ENCODE results near the gene SUSD4. TPM values are rescaled to one million over a fixed set of nuclear protein-coding genes. Genes with fewer than 3 reads are reported as not detected.

SUSD4 gene
- total RNA-seq, 1 donor from 2014 or later, result 3.5 TPM

- no peaks in the 10 kb centered on the region for H3K36me3 Mint-ChIP-seq
- no peak for DNase-seq (ENCODE audit: low spot score)
- no peak overlapping the region for H3K27ac ChIP-seq
- H3K36me3 ChIP-seq, result no peaks in the 10 kb centered on the region
- H3K9ac ChIP-seq, result no peak overlapping the region
- no peak overlapping the region for H3K27ac Mint-ChIP-seq
- no peak overlapping the region for H3K4me3 ChIP-seq
- H3K27me3 Mint-ChIP-seq (ENCODE audit: insufficient read depth, low read depth), result peaks cover 3% of the 10 kb centered on the region
- H3F3A ChIP-seq (ENCODE audit: low read depth), result no peaks in the 10 kb centered on the region
- no peak overlapping the region for H3K4me3 Mint-ChIP-seq
- no peaks in the 10 kb centered on the region for H3K4me1 Mint-ChIP-seq
- H3K4me1 ChIP-seq, result peaks cover 7% of the 10 kb centered on the region
- no peaks in the 10 kb centered on the region for H4K20me1 ChIP-seq (ENCODE audit: low read depth)
- no peaks in the 10 kb centered on the region for H3K79me2 ChIP-seq (ENCODE audit: low read depth)
- H3K9me3 ChIP-seq (ENCODE audit: low read depth), result no peaks in the 10 kb centered on the region
- H3K9me3 Mint-ChIP-seq, result peaks cover under 1% of the 10 kb centered on the region
- TF ChIP-seq EZH2 (IDR thresholded peaks at IDR 0.05) (no peak), EZH2phosphoT487 (IDR thresholded peaks at IDR 0.05) (no peak)
- TF ChIP-seq, protein P1, sequence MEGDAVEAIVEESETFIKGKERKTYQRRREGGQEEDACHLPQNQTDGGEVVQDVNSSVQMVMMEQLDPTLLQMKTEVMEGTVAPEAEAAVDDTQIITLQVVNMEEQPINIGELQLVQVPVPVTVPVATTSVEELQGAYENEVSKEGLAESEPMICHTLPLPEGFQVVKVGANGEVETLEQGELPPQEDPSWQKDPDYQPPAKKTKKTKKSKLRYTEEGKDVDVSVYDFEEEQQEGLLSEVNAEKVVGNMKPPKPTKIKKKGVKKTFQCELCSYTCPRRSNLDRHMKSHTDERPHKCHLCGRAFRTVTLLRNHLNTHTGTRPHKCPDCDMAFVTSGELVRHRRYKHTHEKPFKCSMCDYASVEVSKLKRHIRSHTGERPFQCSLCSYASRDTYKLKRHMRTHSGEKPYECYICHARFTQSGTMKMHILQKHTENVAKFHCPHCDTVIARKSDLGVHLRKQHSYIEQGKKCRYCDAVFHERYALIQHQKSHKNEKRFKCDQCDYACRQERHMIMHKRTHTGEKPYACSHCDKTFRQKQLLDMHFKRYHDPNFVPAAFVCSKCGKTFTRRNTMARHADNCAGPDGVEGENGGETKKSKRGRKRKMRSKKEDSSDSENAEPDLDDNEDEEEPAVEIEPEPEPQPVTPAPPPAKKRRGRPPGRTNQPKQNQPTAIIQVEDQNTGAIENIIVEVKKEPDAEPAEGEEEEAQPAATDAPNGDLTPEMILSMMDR (IDR thresholded peaks at IDR 0.05), result no peak
- no peak overlapping the region for H2AFZ ChIP-seq (replicated peaks)
- no peaks in the 10 kb centered on the region for H3K27me3 ChIP-seq
- no peak overlapping the region for H3K4me2 ChIP-seq
Measured at GRCh38 chr1:223312273-223312672, 51.7 kb downstream of the SUSD4 start.

DNA sequence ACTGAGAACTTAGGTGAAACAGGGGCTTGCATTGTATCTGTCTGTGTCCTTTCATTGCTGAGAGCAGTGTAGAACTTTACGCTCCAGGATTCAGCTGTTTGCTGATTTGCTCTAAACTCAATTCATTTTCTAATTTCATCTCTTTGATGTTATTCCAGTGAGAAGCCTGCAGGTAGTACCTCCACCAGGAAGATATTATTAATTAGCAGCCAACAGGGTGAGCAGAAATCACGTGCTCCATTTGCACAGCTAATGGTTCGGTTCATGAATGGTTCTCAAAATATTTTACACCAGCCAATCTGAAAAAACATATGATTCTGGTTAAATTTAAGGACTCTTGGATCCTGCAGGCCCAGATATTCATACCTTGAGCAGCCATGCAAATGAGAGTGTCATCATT lies 52.1 kb downstream of the SUSD4 start:
- Mint-ChIP-seq H3K4me3 (no peak overlapping the region), H3K27me3 (ENCODE audit: insufficient read depth, low read depth) (peaks cover 3% of the 10 kb centered on the region), H3K4me1 (no peaks in the 10 kb centered on the region), H3K36me3 (no peaks in the 10 kb centered on the region), H3K27ac (no peak overlapping the region), H3K9me3 (no peaks in the 10 kb centered on the region)
- Histone ChIP-seq H3K9ac (no peak overlapping the region), H3K4me2 (no peak overlapping the region), H4K20me1 (ENCODE audit: low read depth) (no peaks in the 10 kb centered on the region), H3F3A (ENCODE audit: low read depth) (no peaks in the 10 kb centered on the region), H3K4me3 (no peak overlapping the region), H3K27me3 (no peaks in the 10 kb centered on the region), H3K36me3 (no peaks in the 10 kb centered on the region), H3K79me2 (ENCODE audit: low read depth) (no peaks in the 10 kb centered on the region), H3K4me1 (peaks cover 7% of the 10 kb centered on the region), H2AFZ (replicated peaks) (no peak overlapping the region), H3K27ac (no peak overlapping the region), H3K9me3 (ENCODE audit: low read depth) (no peaks in the 10 kb centered on the region)
- no peak for DNase-seq (ENCODE audit: low spot score)
- TF ChIP-seq EZH2 (IDR thresholded peaks at IDR 0.05) (no peak), EZH2phosphoT487 (IDR thresholded peaks at IDR 0.05) (no peak)
- TF ChIP-seq, protein P1 (IDR thresholded peaks at IDR 0.05), result no peak

GRCh38 chr1:223308136-223308535 lies 55.8 kb downstream of the SUSD4 start:
- no peak overlapping the region for H3K9ac ChIP-seq
- Mint-ChIP-seq H3K4me3 (no peak overlapping the region), H3K9me3 (peaks cover 6% of the 10 kb centered on the region), H3K4me1 (no peaks in the 10 kb centered on the region), H3K27me3 (ENCODE audit: insufficient read depth, low read depth) (peaks cover 3% of the 10 kb centered on the region), H3K36me3 (no peaks in the 10 kb centered on the region), H3K27ac (no peak overlapping the region)
- H3K27me3 ChIP-seq, result no peaks in the 10 kb centered on the region
- no peak overlapping the region for H2AFZ ChIP-seq (replicated peaks)
- H4K20me1 ChIP-seq (ENCODE audit: low read depth), result no peaks in the 10 kb centered on the region
- H3K4me3 ChIP-seq, result no peak overlapping the region
- H3K9me3 ChIP-seq (ENCODE audit: low read depth), result no peaks in the 10 kb centered on the region
- no peak overlapping the region for H3K4me2 ChIP-seq
- no peaks in the 10 kb centered on the region for H3F3A ChIP-seq (ENCODE audit: low read depth)
- no peaks in the 10 kb centered on the region for H3K36me3 ChIP-seq
- no peak overlapping the region for H3K27ac ChIP-seq
- no peaks in the 10 kb centered on the region for H3K79me2 ChIP-seq (ENCODE audit: low read depth)
- TF ChIP-seq EZH2phosphoT487 (IDR thresholded peaks at IDR 0.05), result no peak
- TF ChIP-seq EZH2 (IDR thresholded peaks at IDR 0.05), result no peak
- TF ChIP-seq, protein P1 (IDR thresholded peaks at IDR 0.05), result no peak
- no peak for DNase-seq (ENCODE audit: low spot score)
- peaks cover 15% of the 10 kb centered on the region for H3K4me1 ChIP-seq
